Activated T-helper 1 cell treated with anti-CD3 and anti-CD28 coated beads, Interleukin-2, amount 50 U/mL, for 16 hours (primary cell): ENCODE data around the gene APBA2.

Experiments
- DNase-seq, 2 donors: peaks; one replicate each; pipeline ENCODE4 v3.0.0-alpha.2; 2020; ENCODE audit warnings: low read depth in 1 of 2, low spot score in 1 of 2

APBA2 gene

DNA sequence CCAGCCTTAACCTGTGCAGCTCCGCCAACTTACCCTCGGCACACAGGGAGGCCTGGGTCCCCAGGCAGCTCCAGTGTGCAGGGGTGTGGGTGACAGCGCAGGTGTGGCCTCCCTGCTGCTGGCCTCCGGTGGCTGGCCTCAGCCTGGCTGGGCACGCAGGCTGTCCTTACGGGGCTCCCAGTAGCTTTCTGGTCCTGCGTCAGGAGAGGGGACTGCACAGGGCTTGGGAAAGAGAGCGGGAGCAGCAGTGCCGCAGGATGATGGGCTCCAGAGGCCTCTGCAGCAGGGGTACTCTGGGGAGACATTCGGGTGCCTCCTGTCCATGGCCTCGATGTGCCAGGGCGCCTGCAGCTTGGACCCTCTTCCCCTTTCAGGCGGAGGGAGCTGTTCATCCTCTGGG lies 9.4 kb downstream of the APBA2 start:
- no peak for DNase-seq

DNA sequence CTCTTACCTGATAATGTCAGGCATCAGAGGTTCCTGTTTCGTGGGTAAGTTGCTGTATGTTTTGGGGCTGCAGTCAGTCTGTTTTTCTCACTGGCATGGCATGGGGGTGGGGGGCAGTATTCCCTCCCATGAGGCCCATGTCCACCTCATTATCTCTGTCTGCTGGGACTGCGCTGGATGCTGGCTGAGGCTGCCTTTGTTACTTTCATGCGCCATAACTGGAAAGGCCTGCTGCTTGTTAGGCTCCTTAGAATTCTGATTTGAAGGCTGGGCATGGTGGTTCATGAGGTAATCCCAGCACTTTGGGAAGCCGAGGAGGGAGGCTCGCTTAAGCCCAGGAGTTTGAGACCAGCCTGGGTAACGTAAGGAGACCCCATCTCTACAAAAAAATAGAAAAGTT lies 9.8 kb downstream of the APBA2 start:
- DNase-seq = no peak

DNA sequence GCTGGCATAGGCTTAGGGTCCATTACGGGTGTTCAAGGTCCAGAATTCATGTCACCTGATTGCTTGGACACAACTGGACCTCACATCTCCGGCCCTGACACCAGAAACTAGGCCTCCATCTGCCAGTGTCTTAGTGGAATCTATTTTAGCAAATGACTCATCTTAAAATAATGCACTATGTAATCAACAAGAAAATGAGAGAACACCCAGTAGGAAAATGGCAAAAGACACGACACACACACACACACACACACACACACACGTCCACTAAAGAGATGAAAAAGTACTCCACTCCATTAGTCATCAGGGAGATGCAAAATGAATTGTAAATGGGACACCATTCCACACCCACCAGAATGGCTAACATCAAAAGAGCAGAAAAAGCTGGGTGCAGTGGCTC lies 11.2 kb downstream of the APBA2 start:
- no peak for DNase-seq

DNA sequence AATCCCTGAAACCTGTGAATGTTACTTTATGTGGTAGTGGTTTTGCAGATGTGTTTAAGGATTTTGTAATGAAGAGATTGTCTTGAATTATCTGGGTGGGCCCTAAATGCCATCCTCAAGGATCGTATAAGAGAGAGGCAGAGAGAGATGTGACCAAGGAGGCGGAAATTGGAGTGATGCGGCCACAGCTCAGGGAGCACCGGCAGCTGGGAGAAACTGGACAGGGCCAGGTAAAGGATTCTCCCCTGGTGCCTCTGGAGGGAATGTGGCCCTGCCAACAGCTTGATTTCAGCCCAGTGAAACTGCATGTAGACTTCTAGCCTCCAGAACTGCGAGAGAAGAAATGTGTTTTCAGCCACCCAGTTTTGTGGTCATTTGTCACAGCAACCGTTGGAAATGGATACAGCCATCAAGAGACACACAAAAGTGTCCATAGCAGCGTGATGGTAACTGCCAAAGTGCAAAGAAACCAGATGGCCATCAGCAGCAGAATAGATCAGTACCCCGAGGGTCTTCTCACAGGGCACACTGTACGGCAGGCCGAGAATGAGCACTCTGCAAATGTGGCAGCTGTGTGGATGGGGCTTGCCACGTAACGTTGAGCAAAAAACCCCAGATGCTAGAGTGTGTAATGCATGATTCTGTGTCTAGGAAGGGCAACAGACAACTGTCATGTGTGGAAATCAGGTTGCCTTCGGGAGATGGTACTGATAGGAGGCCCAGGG lies 12.2 kb downstream of the APBA2 start:
- DNase-seq = no peak

DNA sequence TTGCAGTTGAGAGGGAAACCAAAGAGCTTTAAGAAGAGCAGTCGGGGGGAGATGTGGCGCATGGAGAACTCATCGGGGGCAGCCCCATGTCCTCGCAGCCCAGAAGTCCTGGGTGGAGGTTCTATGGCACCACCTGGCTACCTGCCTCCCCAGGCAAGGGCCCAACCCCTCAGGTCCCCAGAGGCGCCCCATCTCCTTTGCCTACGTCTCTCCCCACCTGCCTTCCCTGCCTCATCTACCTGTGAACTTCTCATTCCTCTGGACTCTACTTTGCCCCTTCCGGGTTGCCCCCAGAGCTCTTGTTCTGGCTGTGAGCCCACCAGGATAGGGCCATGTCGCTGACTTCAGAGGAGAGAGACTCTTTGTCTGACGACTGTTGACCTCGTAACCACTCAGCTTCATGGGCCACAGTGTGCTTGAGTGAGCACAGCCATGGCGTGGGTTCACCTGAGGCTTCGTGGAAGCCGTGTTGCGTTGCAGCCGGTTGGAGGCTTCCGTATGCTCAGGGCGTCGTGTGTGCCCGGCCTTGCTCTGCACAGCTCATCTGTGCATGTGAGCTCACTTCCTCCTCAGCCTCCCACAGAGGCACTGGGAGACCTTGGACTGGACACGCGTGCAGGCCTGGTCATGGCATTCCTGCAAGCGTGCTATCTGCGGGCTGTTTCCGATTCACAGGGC lies 13.4 kb downstream of the APBA2 start:
- DNase-seq = no peak

DNA sequence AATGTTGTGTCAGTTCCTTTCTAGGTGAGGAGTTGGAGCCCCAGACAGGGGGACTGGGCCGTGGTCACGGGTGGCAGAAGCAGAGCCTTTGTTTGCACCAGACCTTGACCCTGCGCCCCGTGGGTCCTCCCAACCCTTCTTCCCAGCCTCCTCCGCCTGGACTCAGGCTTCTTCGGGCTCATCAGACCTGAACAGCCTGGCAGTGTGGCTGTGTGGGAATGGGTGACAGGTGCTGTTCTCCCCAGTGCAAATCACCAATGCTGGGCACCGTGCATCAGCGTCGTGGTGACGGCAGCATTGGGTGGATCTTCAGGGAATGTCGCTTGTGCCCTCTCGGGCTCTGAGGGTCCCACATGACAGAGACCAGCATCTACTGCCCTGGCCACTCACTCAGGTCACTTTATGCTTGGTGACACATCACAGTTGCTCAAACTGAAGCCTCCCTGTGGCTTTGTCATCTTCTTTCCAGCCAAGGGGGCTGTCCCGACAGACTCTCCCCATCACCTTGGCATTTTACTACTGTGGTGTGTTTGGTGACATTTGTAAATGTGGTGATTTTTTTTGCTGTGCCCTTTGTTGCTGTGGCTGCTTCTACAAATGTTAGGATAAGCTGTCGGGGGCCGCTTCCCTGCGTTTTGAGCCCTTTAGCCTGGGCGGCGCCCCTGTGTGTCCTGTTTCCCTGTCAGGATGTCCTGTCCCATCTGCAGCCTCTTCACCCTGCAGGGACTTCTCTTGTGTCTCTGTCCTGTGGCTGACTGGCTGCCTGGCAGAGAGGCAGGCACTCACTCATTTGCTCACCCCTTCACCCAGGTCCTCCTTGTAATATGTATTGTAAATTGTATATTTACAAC lies 14.5 kb downstream of the APBA2 start:
- DNase-seq = no peak

DNA sequence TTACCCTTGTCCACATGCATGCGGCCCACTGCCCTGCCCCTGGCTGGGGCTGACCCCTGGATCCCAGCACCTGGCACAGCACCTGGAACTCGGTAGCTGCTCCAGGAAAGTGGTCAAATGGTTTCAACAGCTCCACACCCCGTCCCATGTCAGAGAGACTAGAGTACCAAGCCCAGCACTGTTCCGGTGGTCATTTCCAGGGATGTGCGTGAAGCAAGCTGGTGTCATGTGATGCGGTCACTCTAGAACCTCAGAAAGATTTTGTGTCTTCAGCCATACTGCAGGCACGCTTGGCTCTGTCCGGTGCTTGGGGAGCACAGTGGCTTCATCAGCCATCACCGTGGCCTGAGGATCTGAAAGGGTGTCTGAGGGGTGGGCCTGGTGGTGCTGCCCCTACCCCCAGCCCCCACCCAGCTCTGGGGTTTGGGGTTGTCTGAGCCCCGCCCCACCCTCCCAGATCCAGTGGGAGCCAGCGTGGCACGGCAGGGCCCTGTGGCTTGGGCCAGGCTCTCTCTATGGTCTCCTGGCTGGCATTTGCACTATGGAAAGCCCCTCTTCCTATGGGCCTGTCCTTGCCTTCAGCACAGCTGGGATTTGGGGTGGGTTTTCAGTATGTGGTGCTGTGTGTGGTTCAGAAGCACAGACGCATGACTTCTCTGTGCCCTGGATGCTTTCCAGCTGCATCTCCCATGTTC lies 15.3 kb downstream of the APBA2 start:
- DNase-seq = no peak

DNA sequence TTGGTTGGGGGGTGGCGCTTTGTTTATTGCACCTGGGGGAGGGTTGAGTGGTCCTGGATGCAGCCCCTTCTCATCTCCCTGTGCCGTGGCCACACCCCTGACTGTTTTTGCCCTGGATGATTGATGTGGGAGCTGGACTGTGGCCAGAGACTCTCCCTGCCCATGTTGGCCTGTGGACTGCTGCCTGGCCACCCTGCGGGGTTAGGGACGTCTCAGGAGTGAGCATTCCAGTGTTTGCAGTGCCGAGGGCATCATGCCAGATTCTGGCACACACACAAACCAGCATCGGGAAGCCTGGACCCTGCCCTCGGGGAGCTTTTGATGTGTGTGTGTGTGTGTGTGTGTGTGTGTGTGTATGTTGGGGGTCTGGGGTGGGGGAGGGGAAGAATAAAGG lies 15.8 kb downstream of the APBA2 start:
- no peak for DNase-seq

DNA sequence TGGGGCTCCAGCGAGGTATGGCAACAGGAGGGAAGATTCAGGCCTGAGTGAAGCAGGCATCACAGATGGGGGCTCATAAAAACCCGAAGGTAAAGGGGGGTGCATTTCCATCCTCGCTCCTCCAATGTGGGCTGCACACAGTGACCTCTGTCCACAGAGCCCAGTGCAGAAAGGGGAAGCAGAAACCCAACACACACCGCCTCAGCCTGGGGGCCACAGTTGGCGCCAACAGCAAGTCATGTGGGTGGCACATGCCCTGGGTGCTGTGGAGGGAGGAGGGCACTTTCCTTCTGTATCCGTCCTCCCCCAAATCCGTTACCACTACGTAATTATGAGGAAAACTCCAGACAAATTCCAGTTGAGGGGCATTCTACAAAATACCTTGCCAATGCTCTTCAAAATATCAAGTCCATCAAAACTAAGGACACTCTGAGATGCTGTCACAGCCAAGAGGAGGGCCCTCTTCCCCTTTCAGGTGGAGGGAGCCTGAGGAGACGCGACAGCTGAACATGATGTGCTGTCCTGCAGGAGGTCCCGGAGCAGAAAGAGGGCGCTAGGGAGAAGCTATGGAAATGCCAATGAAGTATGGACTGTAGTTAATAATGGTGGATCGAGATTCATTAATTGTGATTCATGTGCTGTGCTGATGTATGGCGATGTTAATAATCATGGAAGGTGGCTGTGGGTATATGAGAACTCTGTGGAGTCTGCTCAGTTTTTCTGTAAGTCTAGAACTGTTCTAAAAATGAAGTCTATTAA lies 16.4 kb downstream of the APBA2 start:
- no peak for DNase-seq

DNA sequence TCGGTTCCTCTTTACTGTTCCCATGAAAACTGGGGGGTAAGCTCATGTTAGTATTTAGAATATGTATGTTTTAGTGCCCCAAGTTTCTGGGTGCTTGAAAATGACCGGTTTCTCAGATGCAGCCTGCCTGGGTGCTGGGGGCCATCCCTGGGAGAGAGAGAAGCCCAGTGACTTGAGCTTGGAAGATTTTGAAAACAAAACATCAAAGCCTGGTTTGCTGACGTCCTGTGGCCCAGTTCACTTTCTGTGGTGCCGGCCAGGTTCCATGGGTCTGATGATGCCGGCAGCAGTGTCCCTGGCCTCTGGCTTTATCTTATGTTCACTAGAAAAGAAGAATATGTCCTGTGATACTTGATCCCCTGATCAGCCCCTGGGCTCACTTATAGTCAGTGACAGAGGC lies 17.1 kb downstream of the APBA2 start:
- no peak for DNase-seq

DNA sequence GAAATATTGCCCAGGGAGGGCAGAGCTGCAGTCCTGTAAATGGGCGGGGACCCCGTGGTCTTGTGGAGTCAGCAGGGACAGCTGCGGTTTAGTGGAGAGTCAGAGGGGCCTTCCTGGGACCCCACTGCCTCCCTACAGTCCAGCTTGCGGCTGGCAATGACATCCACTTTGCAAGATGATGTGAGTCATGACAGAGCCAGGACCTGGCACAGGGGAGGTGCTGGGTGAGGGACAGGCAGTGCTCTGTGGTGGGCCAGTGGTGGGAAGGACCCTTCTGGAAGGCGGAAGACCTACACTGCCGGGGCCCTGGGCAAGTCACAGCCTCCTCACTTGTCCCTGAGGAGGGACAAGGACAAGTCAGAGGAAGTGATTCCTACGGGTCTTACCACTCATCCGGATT lies 17.8 kb downstream of the APBA2 start:
- no peak for DNase-seq

DNA sequence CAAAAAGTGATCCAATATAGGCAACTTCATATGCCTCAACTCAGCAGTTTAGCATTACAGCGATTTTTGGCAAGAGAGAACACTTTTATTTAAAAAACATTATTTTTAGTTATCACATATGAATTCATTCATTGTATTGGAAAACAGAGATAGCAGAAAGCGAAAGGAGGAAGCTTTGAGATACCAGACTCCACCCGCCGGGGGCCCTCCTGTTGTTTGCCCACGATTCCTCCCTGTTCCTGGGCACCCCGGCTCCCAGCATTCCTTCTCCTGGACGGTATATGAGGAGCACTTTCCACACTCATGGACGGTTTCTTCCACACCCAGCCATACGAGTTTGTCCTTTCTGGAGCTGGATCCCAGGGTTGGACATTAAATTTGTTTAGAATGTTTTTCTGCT lies 18.2 kb downstream of the APBA2 start:
- DNase-seq = no peak

DNA sequence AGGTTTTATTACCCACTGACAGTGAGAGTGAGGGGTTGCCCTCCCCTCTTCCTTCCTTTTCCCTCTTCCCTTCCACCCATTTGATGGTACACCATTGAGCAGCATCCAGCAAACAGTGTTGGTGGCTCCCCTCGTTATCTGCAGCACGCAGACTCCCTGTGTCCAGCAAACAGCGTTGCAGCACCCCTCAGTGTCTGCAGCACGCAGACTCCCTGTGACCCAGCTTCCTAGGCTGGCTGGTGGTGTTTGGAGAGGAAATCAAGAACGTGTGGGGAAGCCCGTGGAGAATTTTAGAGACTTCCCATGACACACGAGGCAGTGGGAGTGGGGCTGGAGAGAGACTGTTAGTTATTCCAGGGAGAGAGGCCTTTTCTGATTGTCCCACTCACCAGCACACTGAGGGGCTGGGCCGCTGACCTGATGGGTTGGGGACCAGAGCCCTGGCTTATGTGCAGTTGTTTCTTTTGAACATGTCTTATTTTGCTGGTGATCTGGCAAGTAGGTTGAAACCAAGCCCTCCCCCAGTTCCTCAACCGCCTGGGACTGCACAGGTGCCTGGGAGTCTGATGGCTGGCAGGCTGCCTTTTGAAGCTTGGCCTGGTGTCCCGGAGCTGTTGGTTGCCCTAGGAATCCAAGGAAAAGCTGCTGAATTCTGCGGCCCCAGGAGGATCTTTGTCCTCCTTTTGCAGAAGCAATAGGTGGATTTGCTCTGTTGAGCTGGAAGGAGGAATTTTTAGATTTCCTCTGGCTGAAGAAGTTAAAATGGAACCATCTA lies 19.0 kb downstream of the APBA2 start:
- DNase-seq = no peak

DNA sequence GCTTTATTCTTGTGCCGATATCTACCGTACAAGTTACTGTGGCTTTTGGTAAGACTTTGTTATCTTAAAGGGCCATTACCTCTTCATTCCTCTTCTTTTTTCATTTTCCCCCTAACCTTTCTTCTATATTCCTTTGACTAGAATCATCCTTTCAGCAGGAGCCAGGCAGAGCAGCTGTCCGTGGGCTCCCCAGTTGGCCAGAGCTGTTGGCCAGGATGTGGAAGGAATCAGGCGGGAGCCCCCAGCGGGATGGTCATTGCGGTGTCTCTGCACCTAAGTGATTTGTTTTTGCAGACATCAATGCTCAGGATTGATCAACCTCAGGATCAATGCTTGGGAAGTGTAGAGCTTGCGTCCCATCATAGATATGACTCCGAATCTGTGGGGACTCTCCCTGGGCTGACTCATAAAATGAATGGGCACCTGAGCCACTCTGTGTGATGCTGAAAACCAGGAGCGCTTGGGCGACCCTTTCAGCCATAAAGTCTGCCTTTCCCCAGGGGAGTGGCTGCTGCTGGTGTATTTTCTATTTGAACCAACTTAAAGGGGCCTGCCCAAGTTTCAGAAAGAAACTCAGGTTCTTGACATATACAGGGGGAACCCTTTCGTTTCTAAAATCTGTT lies 21.7 kb downstream of the APBA2 start:
- no peak for DNase-seq

DNA sequence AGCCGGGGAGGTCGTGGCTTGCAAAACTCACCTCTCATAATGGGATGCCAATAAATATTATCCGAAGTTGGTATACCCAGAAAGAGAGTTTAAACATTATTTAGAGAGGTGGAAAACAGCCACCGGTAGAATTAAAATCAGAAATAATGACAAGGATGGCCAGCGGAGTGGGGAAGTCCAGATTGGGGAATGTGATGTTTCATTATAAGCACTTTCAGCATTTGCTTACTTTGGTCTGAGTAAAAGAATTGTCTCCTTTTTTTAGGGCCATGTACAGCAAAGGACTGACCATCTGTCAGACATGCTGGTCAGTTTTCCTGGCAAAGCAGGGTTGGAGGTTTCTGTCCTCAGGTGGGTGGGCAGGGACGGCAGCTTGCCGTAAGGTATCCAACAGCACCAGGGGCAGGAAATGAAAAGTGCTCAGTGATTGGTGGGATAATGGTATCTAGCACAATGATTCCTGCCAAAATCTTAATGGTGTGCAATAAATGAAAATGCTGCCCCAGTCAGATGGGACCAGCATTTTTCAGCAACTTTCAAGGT lies 24.3 kb downstream of the APBA2 start:
- DNase-seq = no peak

DNA sequence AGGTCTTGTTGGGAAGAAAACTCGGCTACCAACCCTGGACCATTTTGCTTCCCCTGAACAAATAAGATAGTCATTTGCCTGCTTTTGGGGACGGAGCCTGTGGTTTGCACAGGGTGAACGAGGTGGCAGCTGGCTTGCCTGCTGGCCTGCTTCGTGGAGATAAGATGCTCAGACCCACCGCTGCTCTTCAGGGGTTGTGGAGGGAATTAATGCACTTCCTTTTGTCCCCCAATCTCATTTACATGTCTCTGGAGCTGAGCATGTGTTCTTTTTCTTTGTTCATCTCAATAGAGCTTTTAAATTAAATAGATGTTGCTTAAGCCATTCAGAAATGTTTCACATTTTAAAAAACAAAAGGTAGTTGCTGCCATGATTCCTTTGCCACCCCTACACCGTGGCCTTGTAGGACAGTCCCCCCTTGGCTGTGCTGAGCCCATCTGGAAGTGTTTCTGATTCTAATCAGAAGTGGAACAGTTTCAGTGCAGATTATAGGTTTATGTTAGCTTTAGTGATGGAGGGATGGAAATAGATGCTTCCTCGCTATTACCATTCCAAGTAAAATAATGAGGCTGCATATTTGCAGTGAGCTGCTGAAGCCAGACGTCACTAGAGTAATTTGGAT lies 25.6 kb downstream of the APBA2 start:
- DNase-seq = no peak

DNA sequence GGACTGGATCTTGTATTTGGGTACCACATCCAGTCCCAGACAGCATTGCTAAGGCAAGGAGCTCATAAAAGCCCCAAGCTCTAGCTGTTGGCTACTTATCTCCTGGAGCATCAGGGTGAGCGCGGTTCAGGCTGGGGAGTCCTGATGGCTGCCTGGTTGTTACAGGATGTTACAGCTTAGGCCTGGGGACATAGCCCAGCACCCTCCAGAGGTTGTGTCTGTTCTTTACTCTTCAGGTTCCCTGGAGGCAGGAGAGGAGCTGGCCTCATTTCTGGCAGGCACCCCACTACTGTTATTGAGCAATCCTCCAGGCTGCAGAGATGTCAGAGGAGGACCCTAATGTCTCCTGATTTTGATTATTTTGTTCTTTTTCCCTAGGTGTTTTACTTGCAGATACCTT lies 26.6 kb downstream of the APBA2 start:
- no peak for DNase-seq

DNA sequence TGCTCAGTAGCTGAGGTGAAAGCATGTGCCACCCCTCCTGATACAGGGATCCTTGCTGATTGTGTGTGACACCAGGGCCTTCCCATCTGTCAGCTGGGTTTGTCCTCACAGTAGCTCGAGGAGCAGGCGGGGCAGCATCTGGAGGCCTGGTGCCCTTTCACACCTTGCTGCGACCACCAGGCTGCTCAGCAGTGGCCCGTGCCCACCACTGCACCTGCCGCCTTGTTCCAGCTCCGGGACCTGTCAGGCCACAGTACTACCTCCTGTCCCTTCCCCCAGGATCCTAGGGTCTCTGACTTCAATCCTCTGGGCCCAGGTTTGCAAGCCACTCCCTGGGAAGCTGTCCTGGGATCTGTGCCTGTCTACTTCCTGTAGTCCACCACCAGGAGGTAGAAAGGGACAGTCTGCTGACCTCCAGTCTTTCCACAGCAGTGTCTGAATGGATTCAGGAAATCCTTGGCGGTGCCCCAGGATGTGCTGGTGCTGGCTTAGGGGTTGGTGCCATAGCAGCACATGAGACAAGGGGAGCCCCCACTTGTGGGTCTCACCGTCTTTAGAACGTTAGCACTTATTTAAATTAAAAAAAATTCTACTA lies 27.5 kb downstream of the APBA2 start:
- DNase-seq = no peak

DNA sequence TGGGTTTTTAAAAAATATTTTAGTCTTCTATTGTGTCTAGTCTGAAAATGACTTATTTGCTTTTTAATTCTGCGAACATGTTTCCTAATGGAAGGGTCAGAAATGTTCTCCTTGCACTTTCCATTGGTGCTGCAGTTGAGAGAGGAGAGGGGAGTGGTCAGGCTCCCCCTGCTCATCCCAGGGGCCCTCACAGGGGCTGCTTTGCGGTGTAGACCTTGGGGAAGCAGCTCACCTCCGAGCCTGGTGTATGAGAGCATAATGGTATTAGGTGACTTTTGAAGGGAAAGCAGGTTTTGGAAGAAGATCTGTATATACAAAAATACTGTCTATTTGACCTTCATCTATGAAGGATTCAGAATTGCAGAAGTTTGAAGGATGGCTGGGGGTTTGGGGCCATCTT lies 28.3 kb downstream of the APBA2 start:
- DNase-seq = no peak
